NCI-H1105 treated with DMSO at 0.1 percent for 48 hours (cell line): ENCODE measurements around the gene PSTK.

Experiments
- DNase-seq: peaks from one replicate; lab custom pipeline; 2025; lab: John Stamatoyannopoulos, UW

The PSTK gene

GRCh38 chr10:123019941-123020703 is 39.9 kb downstream of the PSTK start:
- no peak for DNase-seq

- DNase-seq: no peak
Observed at GRCh38 chr10:123021517-123021916, 41.3 kb downstream of the PSTK start.

- DNase-seq: no peak
Observed at GRCh38 chr10:123024540-123024939, 44.3 kb downstream of the PSTK start.

GRCh38 chr10:123026302-123026701 is 46.1 kb downstream of the PSTK start:
- no peak for DNase-seq

DNA sequence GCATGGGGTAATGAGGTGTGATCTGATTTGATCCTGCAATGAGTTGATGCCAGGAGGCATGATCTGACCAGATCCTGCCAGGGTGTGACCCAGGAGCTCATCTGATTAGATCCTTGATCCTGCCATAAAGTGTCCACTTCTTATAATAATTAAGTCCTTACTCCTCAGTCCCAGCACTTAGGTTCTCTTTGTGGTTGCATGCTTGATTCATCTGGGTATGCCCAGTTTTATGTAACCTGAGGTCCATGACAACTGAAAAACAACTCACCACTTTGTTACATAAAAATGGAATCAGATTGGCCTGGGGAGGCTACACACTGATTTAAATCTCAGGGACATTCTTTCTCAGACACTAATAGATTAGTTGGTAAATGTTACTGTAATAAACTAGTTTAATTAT is 47.7 kb downstream of the PSTK start:
- DNase-seq: no peak

- no peak for DNase-seq
Observed at GRCh38 chr10:123031124-123031523, 50.9 kb downstream of the PSTK start.

DNA sequence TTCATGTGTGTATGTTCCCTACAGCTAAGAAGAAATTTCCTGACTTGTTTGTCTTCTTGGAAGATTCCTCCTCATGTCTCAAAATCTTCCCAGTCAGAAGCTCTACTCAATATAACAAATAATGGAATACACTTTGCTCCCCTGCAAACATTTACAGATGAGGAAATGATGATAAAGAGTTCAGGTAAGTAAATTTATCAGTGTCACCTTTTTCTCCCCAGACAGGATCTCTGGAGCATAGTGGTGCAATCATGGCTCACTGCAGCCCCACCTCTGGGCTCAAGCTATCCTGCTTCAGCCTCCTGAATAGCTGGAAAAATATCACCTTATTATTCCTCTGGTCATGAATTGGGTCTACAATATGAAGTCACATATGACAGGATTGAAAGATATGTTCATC is 54.1 kb downstream of the PSTK start:
- no peak for DNase-seq

- DNase-seq: no peak
Observed at GRCh38 chr10:123035467-123036086, 55.4 kb downstream of the PSTK start.

- no peak for DNase-seq
Observed at GRCh38 chr10:123038782-123039631, 58.8 kb downstream of the PSTK start.

- DNase-seq: no peak
Observed at GRCh38 chr10:123039632-123039930, 59.4 kb downstream of the PSTK start.
